Tibial nerve (tissue), 4 donors: ENCODE data around the gene ZNF417. TPM values are rescaled to one million over a fixed set of nuclear protein-coding genes. Genes with fewer than 3 reads are reported as not detected.

Experiments
- DNase-seq, 2 donors: peaks; one replicate each; pipeline ENCODE4 v3.0.0-alpha.2; 2019; ENCODE audit warnings: low spot score in 2 of 2
- H3K27ac ChIP-seq, 4 donors: fragments of 200-600 bp; sonication (generic) in 3 of 4; one replicate each; pipeline ENCODE4 v1.5.1; 2017 to 2019; ENCODE audit warnings: mild to moderate bottlenecking in 1 of 4
- H3K27me3 ChIP-seq, 2 donors: fragments of 200-600 bp; sonication (generic) in 1 of 2; one replicate each; pipeline versions ENCODE4 v1.5.1 to v1.6.0; 2017 to 2019
- H3K36me3 ChIP-seq, 3 donors: fragments of 200-600 bp; sonication (generic); one replicate each; pipeline ENCODE4 v1.5.1; 2018 to 2019
- H3K4me1 ChIP-seq, 4 donors: fragments of 200-600 bp; sonication (generic) in 3 of 4; one replicate each; pipeline ENCODE4 v1.5.1; 2017 to 2019
- H3K4me3 ChIP-seq, 4 donors: fragments of 200-600 bp; sonication (generic) in 3 of 4; one replicate each; pipeline ENCODE4 v1.5.1; 2017 to 2019; ENCODE audit warnings: mild to moderate bottlenecking in 1 of 4, moderate library complexity in 1 of 4
- H3K9me3 ChIP-seq, 4 donors: fragments of 200-600 bp; sonication (generic) in 3 of 4; one replicate each; pipeline ENCODE4 v1.5.1; 2017 to 2019
- EP300 ChIP-seq, 2 donors: sonication (generic); formaldehyde crosslinking; IDR thresholded peaks; one replicate each; pipeline ENCODE4 v1.6.1; 2017; ENCODE audit warnings: antibody characterized with exemption in 2 of 2, mild to moderate bottlenecking in 1 of 2
- POLR2A ChIP-seq, 2 donors: fragments of 450-650 bp; IDR thresholded peaks; one replicate each; pipeline ENCODE4 v1.6.1; 2017; ENCODE audit warnings: antibody characterized with exemption in 2 of 2, mild to moderate bottlenecking in 2 of 2, moderate library complexity in 2 of 2
- WGBS, 2 donors: methylation state at CpG; one replicate each; pipeline ENCODE4 v1.1.5; 2018; 5-methylcytosine and 5-hydroxymethylcytosine counted together
- total RNA-seq, 4 donors: library from RNA; depleted of rRNA; stranded (reverse); fragments of >200 nt; gene quantifications; one replicate each; pipeline ENCODE4 v1.1.0, GENCODE V29; 2016
- TF ChIP-seq, protein P1 (sequence below), 5 experiments: fragments of 200-600 bp in 3 of 5; fragments of 450-650 bp in 2 of 5; sonication (generic) in 3 of 5; IDR thresholded peaks; one replicate each; pipeline ENCODE4 v1.5.1; 2016 to 2019; ENCODE audit warnings: antibody characterized with exemption in 5 of 5, mild to moderate bottlenecking in 3 of 5, moderate library complexity in 2 of 5

Gene ZNF417
- total RNA-seq, 4 donors from 2014 or later = 10.3 to 18.0 (median 14.4) TPM

DNA sequence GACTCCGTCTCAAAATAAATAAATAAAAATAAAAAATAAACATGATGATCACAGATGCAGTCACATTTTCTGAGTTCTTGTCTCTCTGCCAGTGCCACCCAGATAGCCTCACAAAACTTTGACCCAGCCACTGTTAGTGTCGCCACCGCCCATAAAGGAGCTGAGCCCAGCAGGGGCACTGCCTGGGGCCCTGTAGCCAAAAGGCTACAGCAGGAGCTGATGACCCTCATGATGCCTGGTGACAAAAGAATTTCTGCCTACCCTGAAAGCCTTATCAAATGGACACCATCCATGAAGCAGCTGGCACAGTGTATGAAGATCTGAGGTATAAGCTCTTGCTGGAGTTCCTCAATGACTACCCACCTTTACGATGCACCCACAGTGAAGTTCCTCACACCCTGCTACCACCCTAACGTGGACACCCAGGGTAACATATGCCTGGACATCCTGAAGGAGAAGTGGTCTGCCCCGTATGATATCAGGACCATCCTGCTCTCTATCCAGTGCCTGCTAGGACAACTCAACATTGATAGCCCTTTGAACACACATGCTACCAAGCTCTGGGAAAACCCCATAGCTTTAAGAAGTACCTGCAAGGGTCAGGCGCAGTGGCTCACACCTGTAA, 48.4 kb downstream of the ZNF417 start:
- no peak overlapping the region for H3K27ac ChIP-seq
- H3K36me3 ChIP-seq = peaks cover 8 to 62% (median 40%) of the 10 kb centered on the region in 3 donors
- DNase-seq = no peak
- H3K4me1 ChIP-seq = no peaks in the 10 kb centered on the region
- TF ChIP-seq EP300 (IDR thresholded peaks at IDR 0.05) (no peak), POLR2A (IDR thresholded peaks at IDR 0.05) (no peak)
- TF ChIP-seq, protein P1, sequence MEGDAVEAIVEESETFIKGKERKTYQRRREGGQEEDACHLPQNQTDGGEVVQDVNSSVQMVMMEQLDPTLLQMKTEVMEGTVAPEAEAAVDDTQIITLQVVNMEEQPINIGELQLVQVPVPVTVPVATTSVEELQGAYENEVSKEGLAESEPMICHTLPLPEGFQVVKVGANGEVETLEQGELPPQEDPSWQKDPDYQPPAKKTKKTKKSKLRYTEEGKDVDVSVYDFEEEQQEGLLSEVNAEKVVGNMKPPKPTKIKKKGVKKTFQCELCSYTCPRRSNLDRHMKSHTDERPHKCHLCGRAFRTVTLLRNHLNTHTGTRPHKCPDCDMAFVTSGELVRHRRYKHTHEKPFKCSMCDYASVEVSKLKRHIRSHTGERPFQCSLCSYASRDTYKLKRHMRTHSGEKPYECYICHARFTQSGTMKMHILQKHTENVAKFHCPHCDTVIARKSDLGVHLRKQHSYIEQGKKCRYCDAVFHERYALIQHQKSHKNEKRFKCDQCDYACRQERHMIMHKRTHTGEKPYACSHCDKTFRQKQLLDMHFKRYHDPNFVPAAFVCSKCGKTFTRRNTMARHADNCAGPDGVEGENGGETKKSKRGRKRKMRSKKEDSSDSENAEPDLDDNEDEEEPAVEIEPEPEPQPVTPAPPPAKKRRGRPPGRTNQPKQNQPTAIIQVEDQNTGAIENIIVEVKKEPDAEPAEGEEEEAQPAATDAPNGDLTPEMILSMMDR (IDR thresholded peaks at IDR 0.05) = no peak
- H3K4me3 ChIP-seq = no peak overlapping the region
- no peaks in the 10 kb centered on the region for H3K27me3 ChIP-seq
- 93 to 95% methylated on average over 7 of the region's 7 CpGs for WGBS, 2 donors
- H3K9me3 ChIP-seq = peaks cover 0 to 98% (median 38%) of the 10 kb centered on the region in 4 donors

Other genes with a start within 250 kb of the ZNF417 start
- gene ZSCAN4, start 247.7 kb downstream of the ZNF417 start, total RNA-seq = not detected
- 10 to 100 TPM in 1 of 4 donors, 1 to 10 TPM in 3; 3.6 to 12.9 (median 7.2) TPM for gene ZNF551, start 234.6 kb downstream of the ZNF417 start, total RNA-seq
- 1 to 10 TPM in 2 of 4 donors, under 1 TPM in 2; 0.21 to 2.0 (median 0.71) TPM for gene ZNF154, start 207.4 kb downstream of the ZNF417 start, total RNA-seq
- gene ZNF671, start 189.0 kb downstream of the ZNF417 start, total RNA-seq = 1 to 10 TPM; 1.5 to 3.1 (median 2.5) TPM
- 10 to 100 TPM; 10.8 to 18.4 (median 12.6) TPM for gene ZNF776, start 169.8 kb downstream of the ZNF417 start, total RNA-seq
- gene ZNF586, start 146.9 kb downstream of the ZNF417 start, total RNA-seq = 10 to 100 TPM in 3 of 4 donors, 1 to 10 TPM in 1; 7.9 to 18.8 (median 13.4) TPM
- 10 to 100 TPM in 2 of 4 donors, 1 to 10 TPM in 2; 4.2 to 19.5 (median 10.5) TPM for gene ZNF552, start 101.7 kb downstream of the ZNF417 start, total RNA-seq
- gene ZNF587B, start 86.3 kb downstream of the ZNF417 start, total RNA-seq = 10 to 100 TPM in 2 of 4 donors, 1 to 10 TPM in 2; 8.5 to 14.9 (median 10.1) TPM
- 10 to 100 TPM; 21.0 to 34.8 (median 28.3) TPM for gene ZNF587, start 66.7 kb downstream of the ZNF417 start, total RNA-seq
- 10 to 100 TPM in 2 of 4 donors, 1 to 10 TPM in 2; 4.6 to 32.3 (median 8.2) TPM for gene ZNF814, start 27.6 kb downstream of the ZNF417 start, total RNA-seq
- gene ZNF418, start 18.8 kb upstream of the ZNF417 start, total RNA-seq = 1 to 10 TPM; 2.1 to 6.1 (median 3.3) TPM
- gene ZNF256, start 31.1 kb upstream of the ZNF417 start, total RNA-seq = 1 to 10 TPM; 2.6 to 6.3 (median 3.6) TPM
- under 1 TPM in 1 of 4 donors, not detected in 3; 0.66 TPM for gene C19orf18, start 57.9 kb upstream of the ZNF417 start, total RNA-seq
- 10 to 100 TPM; 24.6 to 44.4 (median 37.7) TPM for gene ZNF606, start 86.2 kb upstream of the ZNF417 start, total RNA-seq
- gene ZSCAN1, start 117.4 kb upstream of the ZNF417 start, total RNA-seq = 1 to 10 TPM in 1 of 4 donors, not detected in 3; 1.5 TPM
- 10 to 100 TPM in 1 of 4 donors, 1 to 10 TPM in 3; 6.7 to 11.1 (median 9.5) TPM for gene ZNF135, start 142.7 kb upstream of the ZNF417 start, total RNA-seq
- 100 to 1,000 TPM; 109 to 158 (median 129) TPM for gene ZSCAN18, start 181.6 kb upstream of the ZNF417 start, total RNA-seq
- gene ZNF329, start 234.2 kb upstream of the ZNF417 start, total RNA-seq = 10 to 100 TPM in 2 of 4 donors, 1 to 10 TPM in 2; 9.3 to 14.0 (median 9.9) TPM